HG02885 (cell line): ENCODE data around the gene CLDN9.

Experiments
- ATAC-seq: cut with Tn5 transposase; IDR thresholded peaks from one replicate; pipeline ENCODE4 v1.9.1; 2021; ENCODE audit warnings: mild to moderate bottlenecking; ENCODE audit not compliant: unreplicated experiment, poor library complexity

Gene CLDN9

GRCh38 chr16:2973605-2974318 lies 39.0 kb upstream of the CLDN9 start:
- ATAC-seq = no peak

GRCh38 chr16:2974319-2975056 lies 38.2 kb upstream of the CLDN9 start:
- no peak for ATAC-seq

- no peak for ATAC-seq
These were observed 37.4 kb upstream of the CLDN9 start for GRCh38 chr16:2975161-2975795.

GRCh38 chr16:2976201-2976600 lies 36.5 kb upstream of the CLDN9 start:
- ATAC-seq = no peak

- no peak for ATAC-seq
These were observed 36.0 kb upstream of the CLDN9 start for GRCh38 chr16:2976673-2977072.

GRCh38 chr16:2977440-2977839 lies 35.3 kb upstream of the CLDN9 start:
- no peak for ATAC-seq

- ATAC-seq = peak; percentile 9
These were observed 33.0 kb upstream of the CLDN9 start for GRCh38 chr16:2979669-2980226.

- peak; percentile 81 for ATAC-seq
These were observed 32.2 kb upstream of the CLDN9 start, which contains the start of gene PKMYT1 for GRCh38 chr16:2980227-2981176. Gene PKMYT1, minus strand, starts transcription at chr16:2980446. Its CDS starts 789 bp downstream, at chr16:2979657.

- no peak for ATAC-seq
These were observed 31.4 kb upstream of the CLDN9 start for GRCh38 chr16:2981177-2981898.

GRCh38 chr16:2981899-2982250 lies 30.8 kb upstream of the CLDN9 start:
- no peak for ATAC-seq

- no peak for ATAC-seq
These were observed 30.3 kb upstream of the CLDN9 start for GRCh38 chr16:2982402-2982801.

GRCh38 chr16:2983706-2984136 lies 29.0 kb upstream of the CLDN9 start:
- ATAC-seq = peak; percentile 39

- no peak for ATAC-seq
These were observed 27.3 kb upstream of the CLDN9 start for GRCh38 chr16:2985462-2985861.

GRCh38 chr16:2985893-2986355 lies 26.8 kb upstream of the CLDN9 start:
- no peak for ATAC-seq

- ATAC-seq = no peak
These were observed 26.0 kb upstream of the CLDN9 start for GRCh38 chr16:2986623-2987188.

GRCh38 chr16:2987286-2987685 lies 25.4 kb upstream of the CLDN9 start:
- no peak for ATAC-seq

- no peak for ATAC-seq
These were observed 24.9 kb upstream of the CLDN9 start for GRCh38 chr16:2987833-2988232.

- ATAC-seq = no peak
These were observed 24.1 kb upstream of the CLDN9 start for GRCh38 chr16:2988590-2989099.

- ATAC-seq = no peak
These were observed 21.8 kb upstream of the CLDN9 start for GRCh38 chr16:2990891-2991290.
